WERI-Rb-1 (cell line): ENCODE results near the gene RAPGEF4.

Experiments used
- DNase-seq: peaks from one replicate; pipeline ENCODE4 v3.0.0-alpha.2; 2020
- H3K27ac ChIP-seq: fragments of 250-450 bp; sonication (Bioruptor Pico); 2 replicates; pipeline ENCODE4 v1.5.1; 2020; ENCODE audit warnings: mild to moderate bottlenecking, moderate library complexity
- H3K27me3 ChIP-seq: fragments of 250-450 bp; sonication (Bioruptor Pico); 2 replicates; pipeline ENCODE4 v1.5.1; 2021; ENCODE audit warnings: mild to moderate bottlenecking, low read depth, moderate library complexity; ENCODE audit not compliant: insufficient read depth, severe bottlenecking
- H3K36me3 ChIP-seq: fragments of 250-450 bp; sonication (Bioruptor Pico); 2 replicates; pipeline ENCODE4 v1.5.1; 2020; ENCODE audit warnings: mild to moderate bottlenecking, moderate library complexity
- H3K4me3 ChIP-seq: 2 replicates; pipeline ENCODE4 v1.5.1; 2011; ENCODE audit warnings: low read depth, mild to moderate bottlenecking, control low read depth, low read length
- H3K9me3 ChIP-seq: fragments of 250-450 bp; sonication (Bioruptor Pico); 2 replicates; pipeline ENCODE4 v1.5.1; 2021; ENCODE audit warnings: mild to moderate bottlenecking, moderate library complexity; ENCODE audit not compliant: severe bottlenecking
- CTCF ChIP-seq: IDR thresholded peaks from 2 replicates; pipeline ENCODE4 v1.5.1; 2011; ENCODE audit warnings: low read depth, mild to moderate bottlenecking, control low read depth, inconsistent platforms, low read length

Gene RAPGEF4

GRCh38 chr2:173079141-173079540 is 343.5 kb downstream of the RAPGEF4 start:
- DNase-seq: no peak
- no peak for TF ChIP-seq CTCF
- Histone ChIP-seq H3K4me3 (no peak overlapping the region), H3K27ac (no peak overlapping the region), H3K9me3 (no peaks in the 10 kb centered on the region), H3K36me3 (no peaks in the 10 kb centered on the region), H3K27me3 (no peaks in the 10 kb centered on the region)

GRCh38 chr2:173079973-173080860 is 344.6 kb downstream of the RAPGEF4 start:
- Histone ChIP-seq H3K9me3 (no peaks in the 10 kb centered on the region), H3K36me3 (no peaks in the 10 kb centered on the region), H3K27me3 (no peaks in the 10 kb centered on the region), H3K4me3 (no peak overlapping the region), H3K27ac (no peak overlapping the region)
- no peak for TF ChIP-seq CTCF
- DNase-seq: no peak

GRCh38 chr2:173086518-173087213 is 351.0 kb downstream of the RAPGEF4 start:
- no peak for TF ChIP-seq CTCF
- H3K4me3 ChIP-seq: no peak overlapping the region
- no peak overlapping the region for H3K27ac ChIP-seq
- no peaks in the 10 kb centered on the region for H3K27me3 ChIP-seq
- H3K9me3 ChIP-seq: no peaks in the 10 kb centered on the region
- H3K36me3 ChIP-seq: peaks cover 6% of the 10 kb centered on the region
- no peak for DNase-seq

GRCh38 chr2:173087214-173087581 is 351.6 kb downstream of the RAPGEF4 start:
- no peak for DNase-seq
- TF ChIP-seq CTCF: no peak
- no peaks in the 10 kb centered on the region for H3K9me3 ChIP-seq
- H3K4me3 ChIP-seq: no peak overlapping the region
- no peak overlapping the region for H3K27ac ChIP-seq
- H3K27me3 ChIP-seq: no peaks in the 10 kb centered on the region
- peaks cover 11% of the 10 kb centered on the region for H3K36me3 ChIP-seq

GRCh38 chr2:173087793-173088496 is 352.3 kb downstream of the RAPGEF4 start:
- no peak for TF ChIP-seq CTCF
- no peaks in the 10 kb centered on the region for H3K9me3 ChIP-seq
- H3K27me3 ChIP-seq: no peaks in the 10 kb centered on the region
- DNase-seq: no peak
- no peak overlapping the region for H3K27ac ChIP-seq
- no peak overlapping the region for H3K4me3 ChIP-seq
- H3K36me3 ChIP-seq: peaks cover 18% of the 10 kb centered on the region
